Activated CD8-positive, alpha-beta memory T cell treated with anti-CD3 and anti-CD28 coated beads for 36 hours (primary cell): ENCODE data around the gene GPR82. TPM values are rescaled to one million over a fixed set of nuclear protein-coding genes. Genes with fewer than 3 reads are reported as not detected.

Experiments
- CTCF ChIA-PET: fragments of 350-600 bp; sonication (Branson Sonifier 250); formaldehyde crosslinking; loops from one replicate; lab custom pipeline; 2021; ENCODE audit warnings: antibody characterized with exemption; lab: Charles Lee
- POLR2A ChIA-PET: fragments of 350-600 bp; sonication (Branson Sonifier 250); formaldehyde crosslinking; loops from one replicate; lab custom pipeline; 2021; ENCODE audit warnings: antibody characterized with exemption; lab: Charles Lee
- total RNA-seq, 2 experiments: library from RNA; stranded (reverse); gene quantifications; one replicate each; pipeline ENCODE4 v1.2.3, GENCODE V29; 2021

Gene GPR82
- total RNA-seq, 2 experiments from 2014 or later = 0.34 to 0.40 TPM

GRCh38 chrX:41761702-41762101 lies 37.7 kb downstream of the GPR82 start:
- ChIA-PET POLR2A (no interaction called here), CTCF (no interaction called here)

DNA sequence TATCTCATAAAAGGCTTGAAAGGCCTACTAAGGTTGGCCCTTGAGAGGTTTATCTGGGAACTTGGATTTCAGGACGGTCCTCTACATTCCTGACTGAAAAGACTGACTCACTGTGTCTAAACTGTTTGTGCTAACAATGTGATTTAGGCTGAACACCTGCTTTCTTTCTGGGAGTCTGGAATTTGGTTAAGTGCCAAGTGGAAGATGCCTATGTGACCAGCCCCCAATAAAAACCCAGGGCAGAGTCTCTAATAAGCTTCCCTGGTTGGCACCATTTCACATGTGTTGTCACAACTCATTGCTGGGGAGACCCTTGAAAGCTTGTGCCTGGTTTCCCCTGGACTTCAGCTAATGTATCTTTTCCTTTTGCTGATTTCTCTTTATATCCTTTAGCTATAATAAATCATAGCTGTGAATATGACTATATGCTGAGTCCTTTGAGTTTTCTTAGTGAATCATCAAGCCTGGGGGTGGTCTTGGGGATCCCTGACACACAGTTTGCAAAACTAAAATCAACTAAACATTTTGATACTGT lies 55.1 kb downstream of the GPR82 start:
- ChIA-PET CTCF (no interaction called here), POLR2A (no interaction called here)

Other genes with a start within 250 kb of the GPR82 start
- gene GPR34, start 35.2 kb upstream of the GPR82 start, total RNA-seq = 1 to 10 TPM in 1 of 2 experiments, under 1 TPM in 1; 0.97 to 1.0 TPM
- 10 to 100 TPM; 27.9 to 28.4 TPM for gene CASK, start 199.4 kb downstream of the GPR82 start, total RNA-seq